ENCODE data around the gene TAL1.
"Not testable (repeated sequence)": the region's sequence is repeated elsewhere in the genome, so short reads cannot be mapped to it uniquely, and the experiment has no call there.

Gene TAL1

GRCh38 chr1:47213230-47213963 is 18.6 kb downstream of the TAL1 start:
- no peak for DNase-seq (ENCODE audit: low read depth in 1 of 2, low spot score in 1 of 2)

DNA sequence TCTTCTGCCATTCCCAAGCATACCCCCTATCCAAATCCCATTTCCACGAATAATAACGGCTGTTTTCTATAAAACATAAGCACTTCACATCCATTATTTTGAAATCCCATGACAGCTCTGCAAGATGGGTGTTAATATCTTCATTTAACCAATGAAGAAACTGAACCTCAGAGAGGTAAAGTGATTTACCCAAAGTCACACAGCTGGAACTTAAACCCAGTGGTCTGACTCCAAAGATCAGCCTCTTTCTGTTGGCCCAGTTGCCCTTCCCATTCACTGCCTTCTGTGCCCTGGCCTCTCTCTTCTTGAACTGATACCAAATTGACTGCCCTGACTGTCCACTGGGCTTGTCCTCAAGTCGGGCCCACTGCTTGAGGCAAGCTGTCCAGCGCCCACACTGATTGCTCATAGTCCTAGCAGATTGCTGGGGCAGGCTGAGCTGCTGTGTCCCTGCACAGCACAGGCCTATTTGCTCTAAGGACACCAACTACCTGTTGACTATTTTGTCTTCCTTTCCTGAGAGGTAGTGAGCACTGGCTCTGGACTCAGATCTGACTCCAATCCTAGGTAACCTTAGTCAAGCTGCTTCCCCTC is 19.3 kb downstream of the TAL1 start:
- no peak for DNase-seq (ENCODE audit: low read depth in 1 of 2, low spot score in 1 of 2)

GRCh38 chr1:47211796-47212269 is 20.2 kb downstream of the TAL1 start:
- DNase-seq (ENCODE audit: low read depth in 1 of 2, low spot score in 1 of 2), result no peak

- DNase-seq (ENCODE audit: low read depth in 1 of 2, low spot score in 1 of 2), result no peak
Measured at GRCh38 chr1:47210666-47211065, 21.4 kb downstream of the TAL1 start.

GRCh38 chr1:47209725-47210325 is 22.2 kb downstream of the TAL1 start:
- DNase-seq (ENCODE audit: low read depth in 1 of 2, low spot score in 1 of 2), result no peak

GRCh38 chr1:47209091-47209490 is 22.9 kb downstream of the TAL1 start:
- no peak for DNase-seq (ENCODE audit: low read depth in 1 of 2, low spot score in 1 of 2)

DNA sequence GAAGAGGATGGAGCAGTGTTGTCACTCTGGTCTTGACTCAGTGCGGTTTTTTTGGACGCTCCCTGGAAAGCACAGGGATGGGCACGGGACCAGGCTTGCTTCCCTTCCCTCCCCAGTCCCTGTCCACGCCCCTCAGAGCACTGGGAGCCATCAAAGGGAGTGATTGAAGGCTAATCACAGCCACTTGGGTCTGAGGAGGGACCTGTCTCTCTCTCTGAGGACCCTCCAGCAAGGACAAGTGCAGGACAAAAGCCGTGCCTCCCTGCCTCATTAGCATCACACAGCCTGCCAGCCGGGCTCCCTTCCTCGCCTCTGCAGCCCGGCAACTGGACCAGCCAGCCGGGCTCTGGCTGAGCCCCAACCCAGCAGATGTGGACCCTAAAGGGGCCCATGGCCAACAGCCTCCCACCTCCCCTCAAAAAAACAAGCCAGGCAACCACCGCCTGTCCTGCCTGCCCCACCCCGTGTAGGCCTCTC is 23.6 kb downstream of the TAL1 start:
- DNase-seq (ENCODE audit: low read depth in 1 of 2, low spot score in 1 of 2), result no peak

DNA sequence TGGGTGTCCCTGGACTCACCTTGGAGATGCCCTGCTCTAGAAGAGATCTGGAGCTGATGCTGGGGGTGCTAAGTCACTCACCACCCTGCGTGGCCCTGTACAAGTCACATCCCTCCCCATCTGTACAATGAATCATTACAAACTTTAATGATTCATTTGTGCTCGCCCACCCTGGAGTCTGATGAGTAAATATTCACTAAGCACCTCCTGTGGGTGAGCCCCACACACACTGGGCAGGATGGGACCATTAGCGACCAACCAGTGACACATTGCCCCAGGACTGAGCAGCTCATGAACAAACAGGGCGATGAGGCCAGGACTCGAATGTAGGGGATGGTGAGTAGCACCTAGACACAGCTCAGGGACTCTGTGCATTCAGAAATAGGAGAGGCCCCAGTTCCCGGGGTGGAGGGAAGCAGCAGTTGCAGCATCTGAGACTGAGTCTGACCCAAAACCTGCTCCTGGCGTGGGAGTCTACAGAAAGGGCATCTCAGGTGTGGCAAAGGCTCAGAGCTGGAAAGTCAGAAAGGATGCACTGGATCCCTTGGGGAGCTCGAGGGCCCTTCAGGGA is 24.1 kb downstream of the TAL1 start:
- no peak for DNase-seq (ENCODE audit: low read depth in 1 of 2, low spot score in 1 of 2)

DNA sequence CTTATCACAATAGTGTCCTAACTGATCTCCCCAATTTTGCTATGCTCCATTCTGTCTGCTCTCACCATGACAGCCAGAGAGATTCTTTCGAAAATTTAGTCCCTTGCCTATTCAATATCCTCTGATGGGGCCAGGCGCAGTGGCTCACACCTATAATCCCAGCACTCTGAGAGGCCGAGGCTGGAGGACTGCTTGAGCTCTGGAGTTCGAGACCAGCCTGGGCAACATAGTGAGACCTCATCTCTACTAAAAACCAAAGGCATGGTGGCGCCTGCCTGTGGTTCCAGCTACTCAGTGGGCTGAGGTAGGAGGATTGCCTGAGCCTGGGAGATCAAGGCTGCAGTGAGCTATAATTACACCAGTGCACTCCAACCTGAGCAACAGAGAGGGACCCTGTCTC is 26.1 kb downstream of the TAL1 start:
- DNase-seq (ENCODE audit: low read depth in 1 of 2, low spot score in 1 of 2), result no peak

DNA sequence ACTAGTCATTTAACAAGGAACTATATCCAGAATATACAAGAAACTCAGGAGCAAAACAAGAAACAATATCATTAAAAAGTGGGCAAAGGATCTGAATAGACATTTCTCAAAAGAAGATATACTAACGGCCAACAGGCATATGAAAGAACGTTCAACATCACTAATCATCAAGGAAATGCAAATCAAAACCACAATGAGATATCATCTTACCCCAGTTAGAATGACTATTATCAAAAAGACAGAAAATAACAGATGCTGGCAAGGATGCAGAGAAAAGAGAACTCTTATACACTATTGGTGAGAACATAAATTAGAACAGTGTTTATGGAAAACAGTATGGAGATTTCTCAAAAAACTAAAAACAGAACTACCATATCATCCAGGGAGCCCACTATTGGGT is 28.5 kb downstream of the TAL1 start:
- DNase-seq (ENCODE audit: low read depth in 1 of 2, low spot score in 1 of 2), result not testable (repeated sequence)

- no peak for DNase-seq (ENCODE audit: low read depth in 1 of 2, low spot score in 1 of 2)
Measured at GRCh38 chr1:47201179-47201578, 30.8 kb downstream of the TAL1 start.

GRCh38 chr1:47198214-47198613 is 33.8 kb downstream of the TAL1 start:
- DNase-seq (ENCODE audit: low read depth in 1 of 2, low spot score in 1 of 2), result no peak

GRCh38 chr1:47196622-47197021 is 35.4 kb downstream of the TAL1 start:
- DNase-seq (ENCODE audit: low read depth in 1 of 2, low spot score in 1 of 2), result no peak

- not testable (repeated sequence) for DNase-seq (ENCODE audit: low read depth in 1 of 2, low spot score in 1 of 2)
Measured at GRCh38 chr1:47195981-47196380, 36.0 kb downstream of the TAL1 start.

GRCh38 chr1:47194311-47194710 is 37.7 kb downstream of the TAL1 start:
- DNase-seq (ENCODE audit: low read depth in 1 of 2, low spot score in 1 of 2), result no peak

DNA sequence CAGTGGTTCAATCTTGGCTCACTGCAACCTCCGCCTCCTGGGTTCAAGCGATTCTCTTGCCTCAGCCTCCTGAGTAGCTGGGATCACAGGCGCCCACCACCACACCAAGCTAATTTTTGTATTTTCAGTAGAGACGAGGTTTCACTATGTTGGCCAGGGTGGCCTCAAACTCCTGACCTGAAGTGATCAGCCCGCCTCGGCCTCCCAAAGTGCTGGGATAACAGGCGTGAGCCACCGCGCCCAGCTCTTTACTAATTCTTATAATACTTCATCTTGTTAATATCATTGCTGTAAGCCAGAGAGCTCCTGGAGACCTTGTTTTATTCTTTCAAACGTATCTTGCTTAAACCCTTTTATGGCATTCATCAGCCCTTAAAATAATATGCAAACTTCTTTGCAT is 38.5 kb downstream of the TAL1 start:
- not testable (repeated sequence) for DNase-seq (ENCODE audit: low read depth in 1 of 2, low spot score in 1 of 2)

GRCh38 chr1:47192458-47193384 is 39.3 kb downstream of the TAL1 start:
- DNase-seq (ENCODE audit: low read depth in 1 of 2, low spot score in 1 of 2), result peak; percentile 36 to 59

- DNase-seq (ENCODE audit: low read depth in 1 of 2, low spot score in 1 of 2), result no peak
Measured at GRCh38 chr1:47191940-47192457, 40.0 kb downstream of the TAL1 start.

GRCh38 chr1:47190857-47191256 is 41.2 kb downstream of the TAL1 start:
- no peak for DNase-seq (ENCODE audit: low read depth in 1 of 2, low spot score in 1 of 2)

- no peak for DNase-seq (ENCODE audit: low read depth in 1 of 2, low spot score in 1 of 2)
Measured at GRCh38 chr1:47190509-47190855, 41.5 kb downstream of the TAL1 start.
